HCT116 (cell line): ENCODE results near the gene TSPAN13. TPM values are rescaled to one million over a fixed set of nuclear protein-coding genes. Genes with fewer than 3 reads are reported as not detected.
A peak's percentile ranks its signal among the peaks of the same experiment; 100 is the strongest.

Experiments
- ATAC-seq: fragments of 200-7000 bp; cut with Tn5 transposase; 2 replicates; pipeline ENCODE4 v1.9.1; 2020; ENCODE audit warnings: mild to moderate bottlenecking, moderate library complexity
- BruUV-seq: library from RNA; stranded (reverse); fragments of 400-500 nt; replicated peaks from 2 replicates; lab custom pipeline; 2021; lab: Mats Ljungman, UMichigan
- CTCF ChIA-PET: fragments of 300-600 bp; sonication (Branson Sonifier 250); formaldehyde crosslinking; loops from one replicate; lab custom pipeline; 2021; ENCODE audit warnings: antibody characterized with exemption; lab: Charles Lee
- POLR2A ChIA-PET: fragments of 300-600, 350-600 bp; sonication (Branson Sonifier 250); formaldehyde crosslinking; loops from one replicate; lab custom pipeline; 2021; ENCODE audit warnings: antibody characterized with exemption; lab: Charles Lee
- RAD21 ChIA-PET, 2 experiments: fragments of 300-600 bp; sonication (Branson Sonifier 250); formaldehyde crosslinking; loops; one replicate each; lab custom pipeline; 2023; ENCODE audit warnings: low total read pairs in 2 of 2; ENCODE audit not compliant: uncharacterized antibody in 2 of 2, unreplicated experiment in 2 of 2, low non-redundant PET in 1 of 2; lab: Charles Lee
- DNase-seq: peaks from one replicate; pipeline ENCODE4 v3.0.0-alpha.2; 2010; ENCODE audit warnings: low read depth, low spot score
- H2AFZ ChIP-seq: fragments of 200-600 bp; shearing (Covaris generic), sonication (generic); 2 replicates; pipeline ENCODE4 v1.6.1; 2017; ENCODE audit warnings: low read depth, mixed run types, mixed read lengths, antibody characterized with exemption, low read length; ENCODE audit not compliant: poor library complexity, severe bottlenecking
- H3K27ac ChIP-seq: 2 replicates; pipeline ENCODE4 v1.5.1; 2012; ENCODE audit warnings: low read depth, low read length
- H3K27me3 ChIP-seq: fragments of 200-600 bp; sonication (generic); 2 replicates; pipeline ENCODE4 v1.6.1; 2016; ENCODE audit warnings: mixed run types, low read length, mixed read lengths; ENCODE audit not compliant: insufficient read depth
- H3K36me3 ChIP-seq, 2 experiments: fragments of 200-500 bp in 1 of 2; fragments of 200-600 bp in 1 of 2; sonication (Bioruptor generic) in 1 of 2; sonication (generic) in 1 of 2; 2 replicates each; pipeline versions ENCODE4 v1.5.1 to v1.6.1; 2014 to 2016; ENCODE audit warnings: low read length in 2 of 2, inconsistent platforms in 1 of 2, mixed read lengths in 1 of 2, mixed run types in 1 of 2; ENCODE audit not compliant: insufficient read depth in 2 of 2, control insufficient read depth in 1 of 2
- H3K4me1 ChIP-seq, 2 experiments: fragments of 200-600 bp in 1 of 2; sonication (generic) in 1 of 2; 2 replicates each; pipeline versions ENCODE4 v1.5.1 to v1.6.1; 2012 to 2017; ENCODE audit warnings: low read length in 2 of 2, inconsistent platforms in 1 of 2, mild to moderate bottlenecking in 1 of 2, mixed read lengths in 1 of 2, mixed run types in 1 of 2, moderate library complexity in 1 of 2; ENCODE audit not compliant: insufficient read depth in 2 of 2, control insufficient read depth in 1 of 2
- H3K4me2 ChIP-seq: fragments of 200-600 bp; sonication (generic); 2 replicates; pipeline ENCODE4 v1.6.1; 2017; ENCODE audit warnings: mixed run types, low read length, mixed read lengths
- H3K4me3 ChIP-seq, 2 experiments: fragments of 200-600 bp in 1 of 2; sonication (generic) in 1 of 2; replicated peaks in 1 of 2; 2 replicates each; pipeline ENCODE4 v1.5.1; 2011 to 2016; ENCODE audit warnings: low read length in 2 of 2, control low read depth in 1 of 2, low read depth in 1 of 2, mild to moderate bottlenecking in 1 of 2, mixed read lengths in 1 of 2, mixed run types in 1 of 2
- H3K79me2 ChIP-seq: fragments of 200-600 bp; sonication (generic); 2 replicates; pipeline ENCODE4 v1.6.1; 2017; ENCODE audit warnings: mild to moderate bottlenecking, mixed run types, low read length, moderate library complexity, mixed read lengths; ENCODE audit not compliant: insufficient read depth
- H3K9ac ChIP-seq: fragments of 200-600 bp; sonication (generic); 2 replicates; pipeline ENCODE4 v1.6.1; 2016; ENCODE audit warnings: low read length, mixed read lengths
- H3K9me2 ChIP-seq: fragments of 200-600 bp; sonication (generic), shearing (Covaris generic); 2 replicates; pipeline ENCODE4 v1.6.1; 2017; ENCODE audit warnings: mixed run types, mild to moderate bottlenecking, moderate library complexity; ENCODE audit not compliant: insufficient read depth
- H3K9me3 ChIP-seq, 2 experiments: fragments of 200-500 bp in 1 of 2; fragments of 200-600 bp in 1 of 2; sonication (Bioruptor generic) in 1 of 2; sonication (generic) in 1 of 2; 2 replicates each; pipeline ENCODE4 v1.6.1; 2014 to 2017; ENCODE audit warnings: low read length in 2 of 2, mixed read lengths in 2 of 2, inconsistent platforms in 1 of 2, low read depth in 1 of 2, mild to moderate bottlenecking in 1 of 2, mixed run types in 1 of 2, moderate library complexity in 1 of 2; ENCODE audit not compliant: control insufficient read depth in 1 of 2, insufficient read depth in 1 of 2
- H4K20me1 ChIP-seq: fragments of 200-600 bp; sonication (generic), shearing (Covaris generic); 2 replicates; pipeline ENCODE4 v1.6.1; 2017; ENCODE audit warnings: mixed run types, mild to moderate bottlenecking, moderate library complexity; ENCODE audit not compliant: insufficient read depth
- ELF1 ChIP-seq: IDR thresholded peaks from 2 replicates; pipeline ENCODE4 v1.6.1; 2012; ENCODE audit warnings: low read depth, borderline replicate concordance
- FOSL1 ChIP-seq: IDR thresholded peaks from 2 replicates; pipeline ENCODE4 v1.6.1; 2012; ENCODE audit warnings: low read depth
- POLR2A ChIP-seq: IDR thresholded peaks from 2 replicates; pipeline ENCODE4 v1.7.0; 2011; ENCODE audit warnings: borderline replicate concordance; ENCODE audit not compliant: insufficient read depth, insufficient read length; ENCODE audit errors: extremely low read depth
- RAD21 ChIP-seq: IDR thresholded peaks from 2 replicates; pipeline ENCODE4 v1.6.1; 2012; ENCODE audit warnings: low read depth, mild to moderate bottlenecking
- SIN3A ChIP-seq: IDR thresholded peaks from 2 replicates; pipeline ENCODE4 v1.6.1; 2012; ENCODE audit warnings: low read depth
- SP1 ChIP-seq: IDR thresholded peaks from 2 replicates; pipeline ENCODE4 v1.6.1; 2012; ENCODE audit warnings: low read depth
- SRF ChIP-seq: IDR thresholded peaks from 2 replicates; pipeline ENCODE4 v1.6.1; 2012; ENCODE audit warnings: low read depth
- ZFX ChIP-seq: fragments of 450-650 bp; IDR thresholded peaks from 2 replicates; pipeline ENCODE4 v1.6.1; 2017
- intact Hi-C: fragments of 100-400 bp; cut with micrococcal nuclease; formaldehyde crosslinking; loops from 2 replicates; pipeline ENCODE4 v1.10.0; 2022
- total RNA-seq: library from RNA; stranded (reverse); gene quantifications from one replicate; pipeline ENCODE4 v1.2.1, GENCODE V29; 2021; ENCODE audit not compliant: unreplicated experiment
- TF ChIP-seq, protein P1 (sequence below): IDR thresholded peaks from 2 replicates; pipeline ENCODE4 v1.6.1; 2011; ENCODE audit warnings: mild to moderate bottlenecking, low read length, moderate library complexity; ENCODE audit not compliant: insufficient replicate concordance; ENCODE audit errors: extremely low read depth
- TF ChIP-seq, protein P2 (sequence below): IDR thresholded peaks from 2 replicates; pipeline ENCODE4 v1.6.1; 2012

Gene TSPAN13
- total RNA-seq, 1 experiment from 2014 or later: 18.5 TPM

DNA sequence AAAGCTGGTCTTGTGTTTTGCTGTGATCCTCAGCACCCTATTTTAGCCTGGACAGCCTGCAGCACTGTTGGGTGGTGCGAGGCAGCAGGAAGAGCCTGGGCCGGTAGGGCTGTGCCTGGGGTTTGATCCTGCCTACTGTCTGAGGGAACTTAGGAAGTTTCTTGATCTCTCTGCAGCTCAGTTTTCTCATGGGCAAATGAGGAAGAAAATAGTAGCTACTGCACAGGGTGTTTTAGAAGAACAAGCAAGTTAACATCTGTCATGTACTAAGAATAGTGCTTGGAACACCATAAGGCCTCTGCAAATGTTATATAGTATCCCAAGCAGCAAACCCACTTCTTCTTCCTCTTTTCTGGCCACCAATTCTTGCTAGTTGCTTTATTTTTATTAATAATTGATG, 63.3 kb downstream of the TSPAN13 start (continued):
- TF ChIP-seq SP1 (no peak), ZFX (no peak)

DNA sequence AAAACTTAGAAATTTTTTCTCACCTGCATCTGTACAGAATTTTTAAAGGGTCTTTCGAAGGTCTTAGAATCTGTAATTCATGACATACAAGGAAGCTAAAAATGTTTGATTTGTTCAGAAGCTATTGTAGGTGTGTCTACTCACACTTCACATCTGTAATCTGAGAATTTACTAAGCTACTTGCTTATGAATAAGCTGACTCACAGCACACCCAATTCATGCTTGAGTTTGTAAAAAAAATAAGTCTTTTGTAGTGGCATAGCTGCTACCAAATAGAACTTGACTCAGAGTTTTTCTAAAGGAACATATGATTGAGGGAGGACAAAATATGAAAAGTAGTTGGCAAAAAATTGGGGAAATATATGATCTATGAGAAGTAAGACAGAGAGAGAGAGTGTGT, 64.0 kb downstream of the TSPAN13 start:
- peak; percentile 11; the same call in 1 of the 2 replicates for TF ChIP-seq FOSL1
- no peak for TF ChIP-seq SIN3A
- TF ChIP-seq ELF1: no peak
- no peak for TF ChIP-seq ZFX
- intact Hi-C loops: no loop called here
- Histone ChIP-seq H3K9ac (no peak overlapping the region), H3K9me3 (no peaks in the 10 kb centered on the region; a peak in 1 of 4 replicates), H3K9me2 (peaks cover 3% of the 10 kb centered on the region; the same call in 1 of the 2 replicates), H3K27ac (no peak overlapping the region), H3K4me2 (no peak overlapping the region), H2AFZ (no peak overlapping the region), H3K27me3 (no peaks in the 10 kb centered on the region), H3K4me3 (no peak overlapping the region), H3K4me1 (peaks cover 0 to 9% of the 10 kb centered on the region in 2 experiments; a peak in 2 of 4 replicates), H3K36me3 (no peaks in the 10 kb centered on the region), H4K20me1 (no peaks in the 10 kb centered on the region), H3K79me2 (no peaks in the 10 kb centered on the region)
- BruUV-seq: no TSS peak
- ChIA-PET CTCF (interaction anchor here (1.8 kb wide), 1 partner anchor 17 kb away, joined by 8 read pairs; no protein-coding TSS in a partner anchor), POLR2A (no interaction called here), RAD21 (no interaction called here)
- DNase-seq (no peak), ATAC-seq (peak; percentile 30; the same call in 1 of the 2 replicates)

DNA sequence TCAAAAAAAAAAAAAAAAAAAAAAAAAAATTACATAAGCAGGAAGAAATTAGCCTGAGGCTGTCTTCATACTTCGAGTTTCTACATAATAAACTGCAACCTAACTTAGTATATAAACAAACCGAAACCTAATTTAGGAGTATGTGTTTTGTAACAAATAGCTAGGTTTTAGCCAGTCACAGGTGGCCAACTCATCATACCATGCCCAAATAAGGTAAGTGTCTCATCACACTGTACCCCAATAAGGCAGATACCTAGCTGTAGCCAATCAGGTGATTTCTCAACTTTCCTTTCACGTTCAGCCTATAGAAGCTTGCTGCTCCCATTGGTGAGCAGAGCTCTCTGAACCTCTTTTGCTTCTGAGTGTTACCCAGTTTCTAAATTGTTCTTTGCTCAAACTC, 65.2 kb downstream of the TSPAN13 start:
- ChIA-PET POLR2A (no interaction called here), RAD21 (no interaction called here), CTCF (interaction anchor here (1.2 kb wide), 1 partner anchor 18 kb away, joined by 3 read pairs; no protein-coding TSS in a partner anchor)
- Histone ChIP-seq H3K27ac (no peak overlapping the region), H3K9me2 (peaks cover 3% of the 10 kb centered on the region; the same call in 1 of the 2 replicates), H3K36me3 (no peaks in the 10 kb centered on the region), H3K4me3 (no peak overlapping the region), H3K4me1 (peaks cover 0 to 9% of the 10 kb centered on the region in 2 experiments; a peak in 2 of 4 replicates), H3K9me3 (no peaks in the 10 kb centered on the region), H3K4me2 (no peak overlapping the region), H3K27me3 (no peaks in the 10 kb centered on the region), H4K20me1 (no peaks in the 10 kb centered on the region), H3K79me2 (no peaks in the 10 kb centered on the region), H2AFZ (no peak overlapping the region), H3K9ac (no peak overlapping the region)
- DNase-seq: no peak
- intact Hi-C loops: no loop called here
- no peak for ATAC-seq
- TF ChIP-seq RAD21: no peak
- TF ChIP-seq, protein P1, sequence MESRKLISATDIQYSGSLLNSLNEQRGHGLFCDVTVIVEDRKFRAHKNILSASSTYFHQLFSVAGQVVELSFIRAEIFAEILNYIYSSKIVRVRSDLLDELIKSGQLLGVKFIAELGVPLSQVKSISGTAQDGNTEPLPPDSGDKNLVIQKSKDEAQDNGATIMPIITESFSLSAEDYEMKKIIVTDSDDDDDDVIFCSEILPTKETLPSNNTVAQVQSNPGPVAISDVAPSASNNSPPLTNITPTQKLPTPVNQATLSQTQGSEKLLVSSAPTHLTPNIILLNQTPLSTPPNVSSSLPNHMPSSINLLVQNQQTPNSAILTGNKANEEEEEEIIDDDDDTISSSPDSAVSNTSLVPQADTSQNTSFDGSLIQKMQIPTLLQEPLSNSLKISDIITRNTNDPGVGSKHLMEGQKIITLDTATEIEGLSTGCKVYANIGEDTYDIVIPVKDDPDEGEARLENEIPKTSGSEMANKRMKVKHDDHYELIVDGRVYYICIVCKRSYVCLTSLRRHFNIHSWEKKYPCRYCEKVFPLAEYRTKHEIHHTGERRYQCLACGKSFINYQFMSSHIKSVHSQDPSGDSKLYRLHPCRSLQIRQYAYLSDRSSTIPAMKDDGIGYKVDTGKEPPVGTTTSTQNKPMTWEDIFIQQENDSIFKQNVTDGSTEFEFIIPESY: no peak
- no peak for TF ChIP-seq POLR2A
- TF ChIP-seq SP1: no peak
- no peak for TF ChIP-seq SRF
- TF ChIP-seq, protein P2, sequence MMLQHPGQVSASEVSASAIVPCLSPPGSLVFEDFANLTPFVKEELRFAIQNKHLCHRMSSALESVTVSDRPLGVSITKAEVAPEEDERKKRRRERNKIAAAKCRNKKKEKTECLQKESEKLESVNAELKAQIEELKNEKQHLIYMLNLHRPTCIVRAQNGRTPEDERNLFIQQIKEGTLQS: no peak
- no TSS peak for BruUV-seq
